T1000 (cell line): ENCODE measurements around the gene MFAP3L.
"Not testable (repeated sequence)": the region's sequence is repeated elsewhere in the genome, so short reads cannot be mapped to it uniquely, and the experiment has no call there.

ENCODE experiments used
- DNase-seq: peaks from one replicate; lab custom pipeline; 2025; ENCODE audit warnings: mixed read lengths; lab: John Stamatoyannopoulos, UW

Gene MFAP3L

DNA sequence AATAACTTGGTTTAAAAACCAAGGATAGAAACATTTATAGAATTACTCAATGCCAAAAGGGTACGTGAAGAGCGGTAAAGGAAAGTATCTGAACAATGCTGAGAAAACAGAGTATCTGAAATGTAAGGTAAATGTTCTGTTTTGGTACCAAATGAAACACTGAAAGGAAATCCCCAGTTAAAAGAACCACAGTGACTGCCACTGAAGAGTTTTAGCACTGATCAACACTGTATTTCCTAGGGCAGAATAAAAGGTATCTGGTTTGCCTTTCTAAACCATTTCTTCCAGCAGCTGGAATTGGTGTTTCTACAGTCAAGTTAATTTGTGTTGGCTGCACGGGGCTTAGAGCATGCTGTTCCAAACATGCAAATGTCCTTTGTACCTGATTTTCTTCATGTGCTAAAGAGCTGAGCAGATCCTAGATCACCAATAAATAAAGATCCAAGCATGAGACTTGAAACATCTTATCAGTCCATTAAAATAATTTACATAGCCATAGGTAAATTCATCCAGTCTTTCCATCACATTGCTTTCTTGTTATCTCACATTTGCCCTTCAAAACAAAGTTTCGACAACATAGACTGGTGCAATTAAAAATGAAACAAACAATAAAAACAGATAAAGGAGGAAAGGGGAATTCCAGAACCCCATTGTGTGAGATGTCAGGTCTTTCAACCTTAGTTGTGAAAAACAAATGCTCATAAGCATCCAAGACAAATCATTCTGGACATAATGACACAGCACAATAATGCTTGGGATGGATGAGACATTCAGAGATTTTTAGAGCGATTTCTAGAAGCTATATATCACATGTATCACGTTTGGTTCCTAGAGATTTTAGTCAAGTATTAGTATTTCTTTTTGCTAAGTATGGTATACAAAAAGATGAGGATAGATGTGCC, 38.6 kb downstream of the MFAP3L start:
- no peak for DNase-seq

- DNase-seq = no peak
These were observed 39.8 kb downstream of the MFAP3L start for GRCh38 chr4:169986369-169986768.

- no peak for DNase-seq
These were observed 40.3 kb downstream of the MFAP3L start for GRCh38 chr4:169985881-169986280.

- DNase-seq = no peak
These were observed 41.5 kb downstream of the MFAP3L start for GRCh38 chr4:169984745-169985144.

DNA sequence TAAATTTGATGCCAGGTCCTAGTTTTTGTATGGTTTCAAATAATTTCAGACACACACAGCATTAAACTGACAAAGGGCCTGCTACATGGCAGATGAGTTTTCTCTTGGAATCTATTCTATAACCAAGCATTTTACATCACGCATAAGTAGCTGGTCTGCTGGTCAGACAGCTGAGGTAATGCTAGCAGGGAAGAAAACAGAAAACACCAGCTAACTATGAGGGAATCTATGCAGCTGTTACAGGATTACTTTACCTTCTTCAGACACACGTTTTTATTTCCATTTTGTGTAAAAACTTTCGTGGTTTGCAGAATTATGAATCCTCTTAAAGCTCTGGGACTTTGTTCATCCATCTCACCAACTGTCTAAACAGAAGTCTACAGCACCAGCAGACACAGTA, 42.0 kb downstream of the MFAP3L start:
- no peak for DNase-seq

GRCh38 chr4:169976951-169977350, 49.2 kb downstream of the MFAP3L start:
- DNase-seq = no peak

DNA sequence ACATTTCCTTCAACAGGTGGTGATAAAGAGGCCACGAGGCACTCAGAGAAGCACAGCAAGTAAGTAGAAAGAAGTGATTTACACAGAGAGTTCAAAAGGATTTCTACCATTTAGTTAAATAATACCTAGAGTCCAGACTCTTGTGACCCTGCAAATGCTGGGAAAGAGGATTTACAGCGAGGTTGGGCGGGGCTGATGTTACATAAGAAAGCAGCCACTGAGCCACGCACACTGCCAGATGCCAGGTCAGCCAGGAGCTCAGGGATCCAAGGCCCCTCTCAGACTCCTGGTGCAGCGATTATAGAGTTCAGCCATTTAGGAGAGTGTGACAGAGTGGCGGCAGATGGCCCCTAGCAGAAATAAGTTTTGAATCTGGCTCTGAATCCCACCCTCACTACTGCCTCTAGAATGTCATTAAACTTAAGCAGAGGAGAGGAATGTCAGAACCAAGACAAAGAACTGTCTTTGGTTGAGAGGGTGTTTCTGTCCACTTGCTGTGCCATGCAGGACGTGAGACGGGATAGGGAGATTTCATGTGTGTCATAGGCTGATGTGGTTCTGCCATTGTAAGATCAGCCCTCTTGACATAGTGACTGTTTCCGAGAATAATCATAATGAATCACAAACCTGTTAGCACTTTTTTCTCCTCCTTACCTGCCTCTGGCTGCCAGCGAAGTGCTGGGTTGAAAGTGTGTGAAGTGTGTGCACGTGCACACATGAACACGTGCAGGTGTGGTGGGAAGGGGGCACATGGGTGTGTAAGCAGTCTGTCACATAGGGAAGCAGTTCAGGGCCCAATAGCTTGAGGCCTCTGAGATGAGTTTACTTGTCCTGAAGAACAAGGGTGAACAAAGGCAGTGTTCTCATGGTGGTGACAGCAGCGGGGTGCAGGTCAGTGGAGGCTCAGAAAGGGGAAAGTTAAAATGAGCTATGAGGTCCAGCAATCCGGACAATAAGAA, 50.1 kb downstream of the MFAP3L start:
- DNase-seq = no peak

GRCh38 chr4:169975131-169975837, 50.9 kb downstream of the MFAP3L start:
- DNase-seq = no peak

GRCh38 chr4:169971456-169972015, 54.7 kb downstream of the MFAP3L start:
- no peak for DNase-seq

DNA sequence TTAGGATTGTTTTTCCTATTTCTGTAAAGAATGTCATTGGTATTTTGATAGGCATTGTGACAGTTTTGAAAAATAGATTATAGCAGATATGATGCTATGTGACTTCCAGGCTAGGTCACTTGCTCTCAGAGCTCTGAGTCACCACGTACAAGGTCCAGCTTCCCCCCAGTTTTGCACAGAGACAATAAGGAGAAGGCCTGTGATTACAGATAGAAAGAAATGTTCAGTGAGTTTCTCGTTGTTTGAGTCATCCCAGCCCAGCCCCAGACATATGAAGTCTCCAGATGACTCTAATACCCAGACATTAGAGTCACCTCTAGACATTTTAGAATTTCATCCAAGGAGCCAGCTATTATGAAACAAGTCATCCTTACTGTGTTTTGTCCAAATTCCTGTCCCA, 57.2 kb downstream of the MFAP3L start:
- no peak for DNase-seq

DNA sequence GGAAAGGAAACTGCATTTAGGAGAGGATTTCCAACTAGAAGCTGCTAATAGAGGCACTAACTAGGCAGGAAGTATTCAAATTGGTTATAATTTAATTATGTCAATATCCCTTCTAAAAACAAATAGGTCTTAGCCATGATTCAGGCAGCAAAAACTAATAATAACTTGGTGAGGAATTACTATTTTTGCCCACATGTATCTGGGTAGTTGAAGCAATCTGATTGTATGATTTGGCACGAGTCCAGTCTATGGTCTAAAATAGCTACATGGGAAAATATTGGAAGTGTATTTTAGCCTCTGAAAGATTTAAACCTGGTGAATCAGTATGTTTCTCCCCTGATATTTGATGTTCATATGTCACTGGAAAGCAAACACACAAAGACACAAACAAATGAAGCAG, 62.2 kb downstream of the MFAP3L start:
- no peak for DNase-seq

- no peak for DNase-seq
These were observed 66.9 kb downstream of the MFAP3L start for GRCh38 chr4:169959254-169959653.

- no peak for DNase-seq
These were observed 67.6 kb downstream of the MFAP3L start for GRCh38 chr4:169958629-169959028.

DNA sequence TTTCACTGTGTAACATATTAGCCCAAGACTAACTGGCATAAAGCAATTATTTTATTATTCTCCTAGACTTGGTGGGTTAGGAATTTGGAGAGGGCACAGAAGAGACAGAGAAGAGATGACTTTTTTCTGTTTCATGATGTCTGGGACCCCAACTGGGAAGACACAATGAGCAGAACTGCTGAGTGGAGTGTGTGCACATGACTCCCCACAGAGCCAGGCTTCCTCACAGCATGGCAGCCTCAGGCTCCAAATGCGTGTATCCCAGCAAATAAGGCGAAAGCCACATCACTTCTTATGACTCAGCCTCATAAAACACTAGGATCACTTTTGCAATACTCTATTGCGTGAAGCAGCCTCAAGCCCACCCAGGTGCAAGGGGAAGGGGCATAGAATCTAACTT, 68.4 kb downstream of the MFAP3L start:
- no peak for DNase-seq

GRCh38 chr4:169956091-169956843, 69.9 kb downstream of the MFAP3L start:
- DNase-seq = no peak

DNA sequence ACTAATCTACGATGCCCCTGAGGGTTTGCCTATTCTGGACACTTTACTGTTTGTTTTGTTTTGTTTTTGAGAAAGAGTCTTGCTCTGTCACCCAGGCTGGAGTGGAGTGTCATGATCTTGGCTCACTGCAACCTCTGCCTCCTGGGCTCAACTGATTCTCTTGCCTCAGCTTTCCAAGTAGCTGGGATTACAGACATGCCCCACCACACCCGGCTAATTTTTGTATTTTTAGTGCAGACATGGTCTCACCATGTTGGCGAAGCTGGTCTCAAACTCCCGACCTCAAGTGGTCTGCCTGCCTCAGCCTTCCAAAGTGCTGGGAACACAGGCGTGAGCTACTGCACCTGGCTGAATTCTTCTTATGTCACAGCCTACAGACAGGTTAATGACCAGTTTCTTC, 70.7 kb downstream of the MFAP3L start:
- DNase-seq = no peak

DNA sequence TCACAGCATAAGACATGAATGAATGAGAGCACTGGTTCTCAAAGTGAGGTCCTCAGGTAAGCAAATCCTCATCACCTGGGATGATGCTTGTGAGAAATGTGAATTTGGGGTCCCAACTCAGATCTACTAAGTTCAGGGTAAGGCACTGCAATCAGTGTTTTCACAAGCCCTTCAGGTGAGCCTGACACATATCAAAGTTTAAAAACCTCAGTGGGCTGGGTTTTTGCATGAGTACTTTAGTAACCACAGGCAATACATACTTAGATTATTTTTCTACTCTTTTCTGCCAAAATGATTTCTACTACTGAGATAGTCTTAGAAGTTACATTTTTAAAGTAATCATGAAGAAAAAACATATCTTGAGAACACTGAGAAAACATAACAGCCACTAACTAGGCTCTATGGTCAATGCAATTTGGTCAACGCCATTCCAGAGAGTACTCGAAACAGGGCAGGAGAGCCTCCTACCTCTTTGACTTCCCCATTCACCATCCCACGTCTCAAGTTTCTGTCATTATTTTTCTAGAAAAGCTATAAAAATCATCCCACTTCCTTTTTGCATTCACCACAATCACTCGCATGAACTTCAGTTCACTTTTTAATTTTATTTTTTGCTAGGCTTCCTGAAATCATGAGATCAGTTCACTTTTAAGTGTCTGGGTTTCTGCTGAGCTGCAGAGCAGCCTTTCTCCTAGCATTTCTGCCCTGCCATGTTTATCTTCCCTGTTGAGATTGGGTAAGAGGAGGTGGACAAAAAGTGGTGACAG, 73.8 kb downstream of the MFAP3L start:
- no peak for DNase-seq

DNA sequence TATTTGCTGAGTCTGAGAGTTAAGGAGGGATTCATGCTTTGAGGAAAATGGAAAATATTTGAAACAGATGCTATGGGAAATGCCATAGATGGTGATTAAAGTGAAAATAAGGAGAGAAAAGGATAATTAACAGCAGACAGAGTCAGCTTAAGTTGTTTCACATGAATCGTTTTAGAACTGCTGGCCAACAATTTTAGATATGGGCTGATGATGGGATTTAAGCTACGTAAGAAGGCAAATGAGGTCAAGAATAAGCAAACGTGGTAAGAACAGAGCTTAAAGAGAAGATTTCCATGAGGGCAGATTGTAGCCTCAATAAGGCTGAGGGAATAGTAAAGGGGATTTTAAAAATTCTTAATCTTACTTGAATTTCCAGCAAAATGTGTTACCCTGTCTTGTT, 77.9 kb downstream of the MFAP3L start:
- no peak for DNase-seq

DNA sequence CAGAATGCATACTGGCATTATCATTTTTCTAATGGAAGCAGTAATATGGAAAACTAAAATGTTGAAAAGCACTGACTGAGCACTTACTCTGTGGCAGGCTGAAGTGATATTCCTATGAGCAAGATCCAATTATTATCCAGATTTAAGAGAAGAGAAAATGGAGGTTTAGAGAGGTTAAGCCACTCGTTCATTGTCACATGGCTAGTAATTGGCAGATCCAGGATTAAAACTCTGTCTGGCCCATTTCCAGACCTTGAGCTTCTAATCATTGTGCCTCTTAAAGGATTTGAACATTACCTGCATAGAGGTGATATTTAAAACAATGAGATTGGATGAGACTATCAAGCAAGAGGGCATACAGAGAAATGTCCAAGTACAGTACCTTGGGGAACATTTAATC, 80.6 kb downstream of the MFAP3L start:
- no peak for DNase-seq

- not testable (repeated sequence) for DNase-seq
These were observed 82.6 kb downstream of the MFAP3L start for GRCh38 chr4:169943601-169944000.
